ENCODE results near the gene DCAF4.

Gene DCAF4, protein sequence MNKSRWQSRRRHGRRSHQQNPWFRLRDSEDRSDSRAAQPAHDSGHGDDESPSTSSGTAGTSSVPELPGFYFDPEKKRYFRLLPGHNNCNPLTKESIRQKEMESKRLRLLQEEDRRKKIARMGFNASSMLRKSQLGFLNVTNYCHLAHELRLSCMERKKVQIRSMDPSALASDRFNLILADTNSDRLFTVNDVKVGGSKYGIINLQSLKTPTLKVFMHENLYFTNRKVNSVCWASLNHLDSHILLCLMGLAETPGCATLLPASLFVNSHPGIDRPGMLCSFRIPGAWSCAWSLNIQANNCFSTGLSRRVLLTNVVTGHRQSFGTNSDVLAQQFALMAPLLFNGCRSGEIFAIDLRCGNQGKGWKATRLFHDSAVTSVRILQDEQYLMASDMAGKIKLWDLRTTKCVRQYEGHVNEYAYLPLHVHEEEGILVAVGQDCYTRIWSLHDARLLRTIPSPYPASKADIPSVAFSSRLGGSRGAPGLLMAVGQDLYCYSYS

DNA sequence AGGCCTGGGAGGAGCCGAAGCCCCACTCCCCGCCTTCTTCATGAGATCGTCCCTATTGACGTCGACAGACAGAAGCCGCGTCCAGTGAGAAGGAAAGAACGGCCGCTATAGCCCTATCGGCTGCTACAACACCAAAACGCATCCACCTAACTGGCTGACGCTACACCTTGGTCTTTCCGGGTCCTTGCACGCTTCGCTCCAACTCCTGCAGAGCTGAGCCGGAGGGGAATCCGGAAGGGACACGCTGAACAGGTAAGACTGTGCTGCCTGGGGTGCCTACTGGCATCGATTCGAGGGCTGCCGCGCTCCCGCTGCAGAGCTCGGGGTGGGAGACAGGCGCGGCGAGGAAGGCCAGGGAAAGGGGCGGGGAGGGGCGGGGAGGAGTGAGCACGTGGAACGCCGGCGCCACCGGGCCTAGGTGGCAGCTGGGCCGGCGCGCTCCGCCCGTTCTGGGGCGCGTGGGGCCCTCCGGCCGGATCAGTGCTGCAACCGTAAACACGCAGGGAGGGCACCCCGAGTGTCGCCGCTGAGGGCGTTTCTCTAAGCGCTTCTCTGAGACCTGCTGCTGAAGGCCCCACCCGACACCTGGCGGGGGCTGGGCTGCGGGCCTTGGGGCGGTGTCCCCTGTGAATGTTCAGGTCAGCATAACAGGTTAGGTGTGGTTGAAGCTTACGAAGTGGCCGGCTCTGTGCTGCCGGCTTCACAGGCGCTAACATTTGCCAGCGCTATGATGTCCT, at the start of gene DCAF4:
Gene DCAF4, plus strand, starts transcription at position 173 of the 737 bp plus-strand sequence. CDS start 11,515 bp downstream, outside the sequence.
- peak; percentile 93 to 95 for DNase-seq

DNA sequence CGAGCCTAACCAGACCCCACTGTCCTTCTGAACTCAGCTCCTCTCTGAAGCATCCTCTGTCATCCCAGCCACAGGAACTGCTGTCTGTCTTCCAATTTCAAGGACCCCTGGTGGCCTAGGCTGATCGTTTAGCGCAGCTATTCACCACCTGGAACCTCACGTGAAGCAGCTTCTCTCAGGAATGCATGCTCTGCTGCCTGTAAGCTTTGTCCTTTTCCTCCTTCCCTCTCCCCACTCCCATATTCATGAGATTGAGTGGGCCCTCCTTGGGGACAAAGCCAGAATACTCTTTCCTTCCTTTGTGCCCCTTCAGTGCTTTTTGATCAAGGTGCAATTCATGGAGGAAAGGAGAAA, 49.6 kb upstream of the DCAF4 start:
- no peak for DNase-seq

DNA sequence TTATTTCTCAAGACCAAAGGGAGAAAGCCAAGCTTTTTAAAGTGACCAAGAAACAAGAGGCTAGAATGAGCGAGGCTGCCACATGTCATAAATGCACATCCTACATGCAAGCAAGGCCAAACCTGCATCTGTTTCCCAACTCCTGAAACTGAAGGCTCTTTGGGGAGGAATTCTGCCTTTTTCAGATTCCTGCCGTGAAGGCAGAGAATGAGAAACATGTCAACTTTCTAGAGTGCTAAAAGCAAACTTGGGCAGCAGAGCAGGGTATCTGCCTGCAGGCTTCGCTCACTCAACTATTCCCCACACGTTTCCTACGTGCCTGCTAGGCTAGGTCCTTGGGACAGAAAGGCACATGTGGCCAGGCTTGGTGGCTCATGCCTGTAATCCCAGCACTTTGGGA, 47.5 kb upstream of the DCAF4 start:
- DNase-seq, result no peak

DNA sequence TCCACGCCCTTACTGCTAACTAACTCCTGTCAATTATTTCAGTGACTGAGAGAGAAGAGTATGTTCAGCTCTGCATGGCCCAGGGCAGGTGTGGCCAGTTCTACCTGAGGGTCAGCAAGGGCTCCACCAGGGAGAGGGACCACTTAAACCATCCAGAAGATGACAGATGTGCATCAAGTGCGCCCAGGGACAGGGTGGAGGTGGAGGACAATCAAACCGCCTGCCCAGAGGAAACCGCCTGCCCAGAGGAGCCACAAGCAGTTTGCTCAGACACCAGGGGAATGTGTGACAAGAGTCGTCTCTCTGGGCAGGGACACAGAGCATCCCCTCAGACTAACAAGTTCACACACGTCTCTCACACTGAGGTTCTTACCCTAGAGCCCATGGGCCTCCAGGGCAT, 46.8 kb upstream of the DCAF4 start:
- no peak for DNase-seq

DNA sequence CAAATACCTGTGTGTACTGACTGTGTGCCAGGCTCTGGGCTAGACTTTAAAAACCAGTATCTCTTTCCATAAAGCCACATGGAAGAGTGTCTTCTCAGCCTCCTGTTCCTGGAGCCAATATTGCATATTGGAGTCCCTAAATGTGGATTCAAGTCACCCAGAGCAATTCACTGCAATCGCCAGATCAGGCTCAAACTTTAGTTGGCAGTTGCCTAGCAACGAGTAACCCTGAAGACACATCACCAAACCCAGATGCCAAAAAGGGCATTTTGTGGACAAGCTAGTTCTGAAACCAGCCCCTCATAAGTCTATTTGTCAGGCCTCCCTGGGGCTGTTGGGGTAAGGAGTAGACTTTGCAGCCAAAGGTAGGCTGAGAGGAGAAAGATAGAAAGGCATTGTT, 46.1 kb upstream of the DCAF4 start:
- no peak for DNase-seq

DNA sequence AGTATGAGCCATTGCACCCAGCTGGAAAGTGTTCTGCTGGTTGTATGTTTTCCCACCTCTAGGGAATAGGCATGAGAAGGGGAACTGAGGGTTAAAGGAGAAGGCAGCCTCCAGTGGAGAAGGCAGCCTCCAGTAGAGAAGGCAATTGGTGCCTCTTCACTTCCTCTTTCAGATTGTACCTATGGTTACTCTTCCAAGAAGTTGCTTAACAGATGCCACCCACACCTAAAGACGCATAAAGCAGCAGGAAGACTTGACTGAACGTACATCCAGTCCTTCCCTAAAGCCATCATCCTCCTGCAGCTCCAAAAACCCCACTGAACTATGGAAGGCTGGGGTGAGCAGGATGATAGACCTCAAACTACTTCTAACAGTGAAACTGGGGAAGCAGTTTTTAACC, 45.4 kb upstream of the DCAF4 start:
- DNase-seq, result no peak

DNA sequence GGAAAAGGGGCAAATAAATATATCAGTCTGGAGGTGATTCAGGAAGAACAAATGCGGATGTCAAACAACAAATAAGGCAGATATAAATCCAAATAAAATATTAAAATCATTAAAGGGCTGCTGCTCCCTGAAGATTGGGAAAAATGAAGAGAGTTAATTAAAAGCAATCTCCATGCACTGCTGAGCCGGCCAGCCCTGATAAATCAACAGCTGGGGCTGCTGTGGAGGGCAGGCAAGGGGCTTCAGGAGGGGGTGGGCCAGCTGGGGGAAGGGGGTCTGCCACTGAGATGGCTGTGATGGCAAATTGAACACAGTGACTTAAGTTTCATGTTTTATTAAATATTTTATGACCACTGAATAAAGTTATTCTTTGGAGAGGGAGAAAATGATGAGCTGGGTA, 44.7 kb upstream of the DCAF4 start:
- DNase-seq, result no peak

DNA sequence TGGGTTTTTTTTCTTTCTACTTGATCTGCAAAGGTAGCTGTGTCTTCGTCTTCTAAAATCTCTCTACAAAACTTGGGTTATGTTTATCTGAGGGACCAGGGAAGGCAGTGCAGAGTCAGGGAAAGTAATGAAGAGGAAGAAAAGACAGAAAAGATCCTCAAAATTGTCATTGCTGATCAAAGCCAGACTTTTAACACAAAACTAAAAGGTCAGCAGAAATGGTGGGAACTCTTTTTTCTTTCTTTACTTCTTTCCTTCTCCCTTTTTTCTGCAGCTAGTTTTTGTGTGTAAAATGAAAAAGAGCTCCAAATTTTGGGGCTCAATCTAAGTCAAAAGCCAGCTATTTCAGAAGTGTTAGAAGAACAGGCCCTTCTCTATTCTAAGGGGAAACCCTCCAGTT, 44.2 kb upstream of the DCAF4 start:
- DNase-seq, result no peak

DNA sequence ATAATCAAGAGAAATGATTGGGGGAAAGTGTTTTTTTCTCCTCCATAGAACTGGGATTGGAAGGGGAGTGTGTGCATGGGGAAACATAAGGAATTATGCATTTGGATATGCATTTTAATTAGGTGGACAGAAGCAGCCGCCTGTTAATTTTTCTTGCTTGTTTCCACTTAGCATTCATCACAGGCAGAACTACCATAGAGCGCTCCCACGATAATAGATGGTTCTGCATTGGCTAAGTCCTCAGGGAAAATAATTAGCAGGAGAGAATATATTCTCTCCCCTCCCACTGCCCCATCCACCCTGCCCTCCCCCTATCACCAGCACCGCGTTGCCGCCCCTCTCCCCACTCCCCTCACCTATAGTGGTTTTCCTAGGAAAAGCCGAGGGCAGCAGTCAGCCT, 43.8 kb upstream of the DCAF4 start:
- no peak for DNase-seq

DNA sequence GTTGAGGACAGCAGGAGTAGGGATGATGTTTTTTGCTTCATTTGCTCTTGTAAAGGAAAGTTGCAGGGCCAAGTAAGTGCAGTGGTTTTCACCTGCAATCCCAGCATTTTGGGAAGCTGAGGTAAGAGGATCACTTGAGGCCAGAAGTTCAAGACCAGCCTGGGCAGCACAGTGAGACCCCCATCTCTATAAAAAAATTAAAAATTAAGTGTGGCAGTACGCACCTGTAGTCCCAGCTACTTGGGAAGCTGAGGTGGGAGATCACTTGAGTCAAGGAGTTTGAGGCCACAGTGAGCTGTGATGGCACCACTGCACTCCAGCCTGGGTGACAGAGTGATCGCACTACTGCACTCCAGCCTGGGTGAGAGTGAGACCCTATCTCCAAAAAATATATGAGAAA, 43.2 kb upstream of the DCAF4 start:
- no peak for DNase-seq

DNA sequence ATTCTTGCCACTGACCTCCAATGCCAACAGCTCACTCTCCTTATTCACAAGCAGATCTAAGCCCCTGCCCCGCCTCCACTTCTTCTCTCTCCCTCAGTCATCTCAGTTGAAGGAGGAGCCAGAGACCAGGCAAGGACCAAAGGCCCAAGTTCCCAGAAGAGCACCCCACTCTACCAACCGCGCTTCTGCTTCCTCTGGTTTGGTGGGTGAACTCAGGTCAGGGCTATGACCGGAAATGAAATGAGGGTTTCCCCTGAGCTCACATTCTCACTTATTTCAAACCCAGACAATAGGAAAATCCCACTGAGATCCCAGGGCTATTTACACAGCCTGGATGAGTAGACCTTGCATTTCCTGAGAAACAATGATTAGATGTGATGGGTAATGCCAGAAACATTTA, 42.3 kb upstream of the DCAF4 start:
- DNase-seq, result peak; percentile 23 to 28

DNA sequence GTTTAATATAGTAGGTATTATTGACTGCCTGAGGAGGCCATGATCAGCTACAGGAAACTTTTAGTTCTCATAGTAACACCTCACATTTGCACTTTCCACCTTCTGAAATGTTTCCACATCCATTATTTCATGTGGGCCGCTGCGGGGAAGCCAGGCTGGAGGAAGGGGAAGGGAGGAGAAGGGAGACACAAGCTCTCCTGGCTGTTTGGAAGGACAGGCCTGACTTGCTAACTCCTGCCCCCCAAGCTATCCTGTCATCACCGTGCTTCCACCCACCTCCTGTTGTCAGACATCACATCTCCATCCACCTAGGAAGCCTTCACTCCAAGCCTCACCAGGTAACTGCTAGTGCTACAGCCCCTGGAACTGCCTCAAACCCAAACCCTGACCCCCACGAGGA, 41.9 kb upstream of the DCAF4 start:
- no peak for DNase-seq

DNA sequence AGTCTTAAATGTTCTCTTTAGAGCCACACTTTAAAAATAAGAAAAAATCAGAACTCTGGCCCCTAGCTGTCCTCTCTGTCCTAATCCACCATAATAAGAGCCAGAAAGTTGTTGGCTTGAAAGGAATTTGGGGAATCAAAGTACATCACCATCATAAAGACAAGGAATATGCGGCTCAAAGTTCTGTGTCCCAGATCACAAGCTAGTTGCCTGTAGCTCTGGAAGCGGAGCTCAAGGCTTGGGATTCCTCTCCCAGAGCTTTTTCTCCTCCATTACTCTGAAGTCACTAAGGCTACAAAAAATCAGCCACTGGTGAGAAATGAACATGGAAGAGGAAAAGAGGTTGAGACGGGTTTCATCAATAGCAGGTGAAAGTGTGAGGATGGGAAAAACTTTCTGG, 38.8 kb upstream of the DCAF4 start:
- DNase-seq, result no peak

DNA sequence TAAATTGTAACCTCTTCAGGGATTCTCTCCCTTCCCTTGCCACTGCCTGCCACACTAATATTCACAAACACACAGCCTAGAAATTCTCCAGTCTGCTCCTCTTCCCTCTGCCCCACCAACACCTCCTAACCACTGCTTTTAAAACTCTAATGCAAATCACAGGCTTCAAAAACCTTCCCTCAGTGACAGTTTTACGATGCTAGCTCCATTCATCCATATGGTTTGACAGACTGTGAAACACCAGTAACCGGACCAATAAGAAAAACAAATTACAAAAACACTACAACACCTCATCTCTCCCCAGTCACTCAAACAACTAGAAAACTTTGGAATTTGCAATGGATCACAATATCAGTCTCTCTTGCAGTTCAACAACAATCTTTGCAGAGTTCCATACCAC, 38.1 kb upstream of the DCAF4 start:
- DNase-seq, result no peak

DNA sequence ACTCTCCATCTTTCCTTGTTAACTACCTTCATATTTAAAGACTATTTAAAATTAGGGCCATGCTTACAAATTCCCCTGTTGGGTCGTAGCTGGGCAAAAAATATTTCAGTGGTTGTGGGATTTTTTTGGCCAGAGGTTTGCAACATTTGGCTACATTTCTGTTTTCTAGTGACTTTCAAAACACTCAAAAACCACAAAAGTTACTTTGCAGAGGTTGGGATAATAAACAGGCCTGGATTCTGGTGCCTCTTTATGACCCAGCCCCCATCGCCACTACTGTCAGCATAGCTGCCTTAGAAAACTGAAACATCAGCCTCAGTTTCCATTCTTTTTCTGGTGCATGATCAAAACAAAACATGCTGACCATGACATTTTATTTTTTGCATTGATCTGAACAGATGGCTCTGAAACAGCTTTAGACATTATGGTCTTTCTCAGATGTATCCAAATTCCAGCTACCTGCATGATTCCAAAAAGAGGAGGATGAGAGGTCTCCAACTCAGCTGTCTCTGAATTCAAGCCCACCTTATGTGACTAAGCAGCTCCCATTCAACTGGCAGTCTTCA, 37.5 kb upstream of the DCAF4 start:
- DNase-seq, result no peak

DNA sequence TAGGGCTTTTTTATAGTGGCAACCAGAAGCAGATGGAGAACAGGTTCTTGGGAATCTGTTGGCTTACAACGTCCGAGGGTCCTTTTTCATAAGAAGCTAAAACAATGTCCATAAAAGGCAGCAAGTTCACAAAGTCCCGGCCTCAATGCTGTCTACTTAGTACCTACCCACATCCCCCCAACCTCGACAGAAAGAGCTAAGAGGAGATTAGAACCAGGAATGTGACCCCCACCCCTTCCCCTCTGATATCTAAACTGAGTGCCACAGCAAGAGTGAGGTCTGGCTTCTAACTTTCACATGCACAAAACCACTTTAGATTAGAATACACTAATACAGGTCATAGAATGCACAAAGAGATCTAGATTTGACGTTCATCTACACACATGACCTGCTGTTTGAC, 36.9 kb upstream of the DCAF4 start:
- no peak for DNase-seq

DNA sequence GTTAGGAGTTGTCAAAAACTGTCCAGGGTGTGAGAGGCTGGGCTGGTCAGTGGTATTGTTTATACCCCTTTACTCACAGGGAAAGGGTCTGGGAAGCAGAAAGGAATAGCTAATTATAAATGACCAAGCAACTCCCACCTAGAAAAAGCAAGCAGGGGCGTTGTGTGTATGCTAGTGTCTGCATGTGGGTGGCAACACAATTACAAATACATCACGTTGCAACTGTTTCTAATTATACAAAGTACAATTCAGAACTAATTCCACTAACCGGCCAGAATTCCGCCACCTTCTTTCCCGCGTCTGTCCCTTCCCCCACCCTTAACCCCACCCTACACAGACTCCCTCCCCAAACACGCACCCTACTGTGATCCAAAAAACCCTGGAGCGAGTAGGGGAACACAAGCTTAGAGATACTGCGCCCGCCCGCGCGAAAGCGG, 34.6 kb upstream of the DCAF4 start:
- DNase-seq, result no peak

DNA sequence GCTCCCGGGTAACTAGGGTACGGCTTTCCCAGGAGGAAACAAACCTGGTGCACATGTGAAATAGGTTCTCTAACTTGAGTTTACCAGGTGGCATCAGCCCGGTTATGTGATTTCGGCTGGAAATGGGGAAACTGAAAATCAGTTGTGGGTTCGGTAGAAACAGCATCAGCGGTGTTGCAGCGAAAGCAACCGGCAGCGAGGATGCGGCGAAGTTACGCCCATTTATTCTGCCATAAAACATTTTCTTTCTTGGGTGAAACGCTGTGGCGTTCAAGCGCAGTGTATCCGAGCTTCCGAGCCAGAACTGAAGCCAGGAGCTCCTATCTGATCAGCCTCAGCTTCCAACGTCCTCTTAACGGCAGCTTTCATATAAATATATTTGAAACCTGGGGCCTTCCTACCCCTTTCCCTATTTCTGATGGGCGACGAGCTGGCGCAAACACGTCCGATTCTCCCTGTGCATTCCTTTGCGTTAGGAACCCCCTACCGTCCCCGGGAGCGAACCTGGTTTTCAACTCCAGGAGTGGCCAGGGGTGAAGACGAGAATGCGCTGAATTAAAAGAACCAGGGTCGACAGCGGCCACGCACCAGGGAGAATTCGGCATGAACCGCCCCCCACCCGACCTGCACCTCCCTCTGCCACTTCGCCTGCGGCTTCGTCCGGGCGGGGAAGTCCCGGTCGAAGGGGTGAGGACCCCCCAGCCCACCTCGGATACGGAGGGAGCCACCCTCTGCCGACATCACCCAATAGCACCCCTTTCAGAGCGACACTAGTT, 34.0 kb upstream of the DCAF4 start:
- DNase-seq, result peak; percentile 43 to 46

DNA sequence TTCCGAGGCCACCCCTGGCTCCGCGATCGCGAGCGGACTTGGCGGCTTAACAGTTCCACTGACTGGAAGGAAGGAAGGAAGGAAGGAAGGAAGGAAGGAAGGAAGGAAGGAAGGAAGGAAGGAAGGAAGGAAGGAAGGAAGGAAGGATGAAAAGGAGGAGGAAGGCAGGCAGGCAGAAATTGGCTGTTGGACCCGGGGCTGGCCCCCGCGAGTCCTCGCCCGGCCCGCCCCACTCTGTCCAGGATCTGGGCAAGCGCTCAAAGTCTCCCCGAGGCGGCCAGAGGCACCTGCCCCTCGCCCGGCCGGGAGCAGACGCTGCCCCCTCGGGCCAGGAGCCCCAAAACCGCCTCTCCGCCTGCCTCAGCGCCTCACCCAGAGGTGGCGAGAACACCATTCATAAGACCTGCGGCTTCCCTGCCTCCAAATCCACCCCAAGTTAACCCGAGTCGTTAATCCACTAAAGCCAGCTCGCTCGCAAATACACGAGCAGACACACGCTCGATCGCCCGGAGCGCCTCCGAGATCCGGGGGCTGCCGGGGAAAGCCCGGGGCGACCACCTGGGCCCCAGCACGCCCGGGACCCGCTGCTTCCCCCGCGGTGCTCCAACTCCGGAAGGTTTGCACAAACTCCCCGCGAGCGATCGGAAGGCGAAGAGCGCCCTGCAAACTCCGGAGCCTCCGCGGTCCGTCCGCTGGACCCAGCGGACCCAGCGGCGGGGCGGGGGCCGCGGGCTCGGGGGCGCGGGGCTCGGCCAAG, 33.2 kb upstream of the DCAF4 start:
- peak; percentile 57 to 59 for DNase-seq

DNA sequence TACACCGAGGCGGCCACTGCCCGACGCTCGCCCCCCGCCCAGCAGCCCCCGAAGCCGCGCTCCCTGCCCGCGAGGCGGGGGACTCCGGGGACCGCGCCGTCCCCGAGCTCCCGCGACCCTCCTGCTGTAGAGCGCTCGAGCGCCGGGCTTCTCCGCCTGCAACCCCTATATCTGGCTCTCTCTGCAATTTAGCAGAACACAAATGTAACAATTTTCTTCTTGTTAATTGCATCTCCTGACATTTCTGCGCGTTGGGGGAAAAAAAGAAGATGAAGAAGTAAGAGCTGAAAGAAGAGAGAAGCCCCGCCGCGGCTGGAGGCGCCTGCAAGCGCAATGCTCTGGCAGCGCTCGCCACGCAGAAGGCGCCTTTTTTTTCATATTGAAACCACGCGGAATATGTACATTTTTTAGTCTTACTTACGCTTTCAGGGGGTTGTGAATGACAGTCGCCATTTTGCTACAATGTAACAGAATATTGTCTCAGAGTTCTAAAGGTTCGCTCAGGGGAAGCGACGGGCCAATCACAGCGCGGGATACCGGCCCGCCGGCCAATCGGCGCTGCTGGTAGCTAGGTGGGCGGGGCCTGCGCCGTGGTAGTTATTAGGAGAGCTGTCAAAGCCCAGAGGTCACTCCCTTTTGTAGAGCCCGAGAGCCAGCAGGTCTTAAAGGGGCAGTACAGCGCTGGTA, 32.5 kb upstream of the DCAF4 start, which contains the start of gene DPF3:
Gene DPF3, minus strand, starts transcription at position 466 of the 687 bp plus-strand sequence. Its CDS starts 13 bp downstream, at position 453.
- peak; percentile 91 to 95 for DNase-seq

DNA sequence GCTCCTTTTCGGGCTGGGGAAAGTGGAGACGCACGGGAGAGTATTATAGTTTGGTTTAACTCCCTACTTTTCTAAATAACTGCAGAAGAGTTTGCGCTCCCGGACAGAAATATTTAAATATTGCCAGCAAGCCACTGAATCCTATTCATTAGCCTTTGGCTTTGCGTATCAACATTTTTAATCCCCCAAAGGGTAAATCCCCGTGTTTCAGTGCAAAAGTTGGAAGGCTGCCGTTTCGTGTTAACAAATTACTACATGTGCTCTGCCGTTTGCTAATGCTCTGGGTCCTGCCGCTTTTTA, 32.0 kb upstream of the DCAF4 start:
- no peak for DNase-seq

Data from activated T-cell treated with anti-CD3 and anti-CD28 coated beads, Interleukin-2, amount 50 U/mL, for 48 hours (primary cell).